ENCODE measurements around the gene DGKB. TPM values are rescaled to one million over a fixed set of nuclear protein-coding genes. Genes with fewer than 3 reads are reported as not detected.

DGKB gene
- polyA plus RNA-seq, 1 donor (not counting 4 experiments of a cell fraction or from before 2014, with no cell fraction given): 0.01 TPM

DNA sequence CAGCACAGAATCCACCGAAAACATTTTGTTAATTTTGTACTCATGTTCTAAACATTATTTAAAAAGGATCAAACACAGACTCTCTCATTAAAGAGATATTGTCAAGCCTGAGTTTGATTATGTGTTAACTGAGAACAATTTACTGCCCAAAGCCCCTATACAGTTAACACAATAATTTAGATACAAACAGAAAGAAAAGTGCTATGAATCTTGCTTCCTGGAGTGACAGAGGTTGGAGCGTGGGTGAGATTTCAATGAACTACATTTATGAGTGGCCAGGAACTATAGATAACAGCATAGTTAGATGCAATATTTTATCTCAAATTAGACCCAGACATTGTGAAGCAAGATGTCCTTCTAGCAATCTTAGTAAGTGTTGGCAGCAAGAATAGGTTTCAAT is 464.2 kb downstream of the DGKB start:
- H3K79me2 ChIP-seq (ENCODE audit: control insufficient read depth, insufficient read depth, low read length): no peaks in the 10 kb centered on the region
- H3K27ac ChIP-seq (ENCODE audit: control insufficient read depth, insufficient read depth, low read length): no peak overlapping the region
- DNase-seq (ENCODE audit: low read depth, low spot score) (no peak), FAIRE-seq (no peak)
- no peaks in the 10 kb centered on the region for H3K36me3 ChIP-seq (ENCODE audit: control insufficient read depth in 2 of 2, extremely low read depth in 1 of 2, insufficient read depth in 2 of 2, low read length in 2 of 2)
- H3K4me3 ChIP-seq (ENCODE audit: control insufficient read depth in 2 of 3, extremely low read depth in 1 of 3, insufficient read depth in 2 of 3, low read depth in 1 of 3, low read length in 3 of 3): no peak overlapping the region
- no peaks in the 10 kb centered on the region for H3K9me1 ChIP-seq (ENCODE audit: control insufficient read depth, extremely low read depth, insufficient read depth, low read length)
- dilution Hi-C loops (cut with MboI; ENCODE audit: extremely low pct_ligation_motif_present, low sequenced_read_pairs): no loop called here
- TF ChIP-seq, protein P1, sequence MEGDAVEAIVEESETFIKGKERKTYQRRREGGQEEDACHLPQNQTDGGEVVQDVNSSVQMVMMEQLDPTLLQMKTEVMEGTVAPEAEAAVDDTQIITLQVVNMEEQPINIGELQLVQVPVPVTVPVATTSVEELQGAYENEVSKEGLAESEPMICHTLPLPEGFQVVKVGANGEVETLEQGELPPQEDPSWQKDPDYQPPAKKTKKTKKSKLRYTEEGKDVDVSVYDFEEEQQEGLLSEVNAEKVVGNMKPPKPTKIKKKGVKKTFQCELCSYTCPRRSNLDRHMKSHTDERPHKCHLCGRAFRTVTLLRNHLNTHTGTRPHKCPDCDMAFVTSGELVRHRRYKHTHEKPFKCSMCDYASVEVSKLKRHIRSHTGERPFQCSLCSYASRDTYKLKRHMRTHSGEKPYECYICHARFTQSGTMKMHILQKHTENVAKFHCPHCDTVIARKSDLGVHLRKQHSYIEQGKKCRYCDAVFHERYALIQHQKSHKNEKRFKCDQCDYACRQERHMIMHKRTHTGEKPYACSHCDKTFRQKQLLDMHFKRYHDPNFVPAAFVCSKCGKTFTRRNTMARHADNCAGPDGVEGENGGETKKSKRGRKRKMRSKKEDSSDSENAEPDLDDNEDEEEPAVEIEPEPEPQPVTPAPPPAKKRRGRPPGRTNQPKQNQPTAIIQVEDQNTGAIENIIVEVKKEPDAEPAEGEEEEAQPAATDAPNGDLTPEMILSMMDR (optimal IDR thresholded peaks at IDR 0.05 in 1 of 3, IDR thresholded peaks at IDR 0.05 in 1 of 3, conservative IDR thresholded peaks at IDR 0.05 in 1 of 3; ENCODE audit: extremely low read depth in 1 of 3, insufficient read depth in 2 of 3, low read length in 3 of 3): no peak
- no peak for TF ChIP-seq EZH2 (IDR thresholded peaks at IDR 0.05; ENCODE audit: low read length)
- no peaks in the 10 kb centered on the region for H4K20me1 ChIP-seq (ENCODE audit: control insufficient read depth, extremely low read depth, insufficient read depth, low read length)
- H3K4me2 ChIP-seq (ENCODE audit: control insufficient read depth, extremely low read depth, insufficient read depth, low read depth, low read length): no peak overlapping the region
- H3K9ac ChIP-seq (ENCODE audit: control insufficient read depth, extremely low read depth, insufficient read depth, low read length): no peak overlapping the region
- H3K9me3 ChIP-seq (ENCODE audit: control insufficient read depth, low read depth, low read length): no peaks in the 10 kb centered on the region
- no peaks in the 10 kb centered on the region for H3K27me3 ChIP-seq (ENCODE audit: control insufficient read depth, extremely low read depth, insufficient read depth, low read length)
- no peaks in the 10 kb centered on the region for H3K4me1 ChIP-seq (ENCODE audit: control insufficient read depth, extremely low read depth, insufficient read depth, low read length)
- H2AFZ ChIP-seq (ENCODE audit: control insufficient read depth, low read length): no peak overlapping the region

DNA sequence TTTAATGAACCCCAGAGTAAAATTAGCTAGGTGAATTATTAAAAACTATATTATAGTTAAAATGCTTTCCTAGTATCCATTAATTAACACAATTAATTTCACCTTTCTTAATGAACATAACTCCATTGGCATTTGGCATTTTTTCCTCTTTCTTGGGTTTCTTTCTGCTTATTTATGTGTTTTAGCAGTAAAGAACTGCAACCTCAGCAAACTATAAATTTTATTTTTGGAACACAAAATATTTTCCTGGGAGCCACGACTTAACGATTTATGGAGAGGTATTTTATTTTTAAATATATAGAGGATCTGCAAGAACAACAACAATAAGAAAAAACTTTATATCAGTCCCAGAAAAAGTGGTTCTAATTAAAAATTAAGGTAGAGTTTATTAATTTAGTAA is 465.7 kb downstream of the DGKB start:
- no peaks in the 10 kb centered on the region for H4K20me1 ChIP-seq (ENCODE audit: control insufficient read depth, extremely low read depth, insufficient read depth, low read length)
- H3K9me1 ChIP-seq (ENCODE audit: control insufficient read depth, extremely low read depth, insufficient read depth, low read length): no peaks in the 10 kb centered on the region
- H3K36me3 ChIP-seq (ENCODE audit: control insufficient read depth in 2 of 2, extremely low read depth in 1 of 2, insufficient read depth in 2 of 2, low read length in 2 of 2): no peaks in the 10 kb centered on the region
- H3K9me3 ChIP-seq (ENCODE audit: control insufficient read depth, low read depth, low read length): no peaks in the 10 kb centered on the region
- no peaks in the 10 kb centered on the region for H3K79me2 ChIP-seq (ENCODE audit: control insufficient read depth, insufficient read depth, low read length)
- DNase-seq (ENCODE audit: low read depth, low spot score) (no peak), FAIRE-seq (no peak)
- TF ChIP-seq EZH2 (IDR thresholded peaks at IDR 0.05; ENCODE audit: low read length): no peak
- TF ChIP-seq, protein P1 (optimal IDR thresholded peaks at IDR 0.05 in 1 of 3, IDR thresholded peaks at IDR 0.05 in 1 of 3, conservative IDR thresholded peaks at IDR 0.05 in 1 of 3; ENCODE audit: extremely low read depth in 1 of 3, insufficient read depth in 2 of 3, low read length in 3 of 3): no peak
- H3K27ac ChIP-seq (ENCODE audit: control insufficient read depth, insufficient read depth, low read length): no peak overlapping the region
- no peak overlapping the region for H3K4me2 ChIP-seq (ENCODE audit: control insufficient read depth, extremely low read depth, insufficient read depth, low read depth, low read length)
- H3K9ac ChIP-seq (ENCODE audit: control insufficient read depth, extremely low read depth, insufficient read depth, low read length): no peak overlapping the region
- no peak overlapping the region for H3K4me3 ChIP-seq (ENCODE audit: control insufficient read depth in 2 of 3, extremely low read depth in 1 of 3, insufficient read depth in 2 of 3, low read depth in 1 of 3, low read length in 3 of 3)
- no peaks in the 10 kb centered on the region for H3K27me3 ChIP-seq (ENCODE audit: control insufficient read depth, extremely low read depth, insufficient read depth, low read length)
- no peaks in the 10 kb centered on the region for H3K4me1 ChIP-seq (ENCODE audit: control insufficient read depth, extremely low read depth, insufficient read depth, low read length)
- H2AFZ ChIP-seq (ENCODE audit: control insufficient read depth, low read length): no peak overlapping the region
- dilution Hi-C loops (cut with MboI; ENCODE audit: extremely low pct_ligation_motif_present, low sequenced_read_pairs): no loop called here

Data from keratinocyte (primary cell).